HepG2 (cell line): ENCODE results near the gene NFATC3. TPM values are rescaled to one million over a fixed set of nuclear protein-coding genes. Genes with fewer than 3 reads are reported as not detected.

Source experiments
- BRD4 ChIP-seq: sonication (generic); formaldehyde crosslinking; IDR thresholded peaks from 2 replicates; pipeline ENCODE4 v1.4.0; 2020; ENCODE audit warnings: missing genetic modification reagents
- CENPT ChIP-seq: sonication (generic); formaldehyde crosslinking; IDR thresholded peaks from 2 replicates; pipeline ENCODE4 v1.8.0; 2022; ENCODE audit warnings: low read depth, mild to moderate bottlenecking, moderate library complexity, missing genetic modification reagents
- KAT2B ChIP-seq: fragments of 150-350 bp; IDR thresholded peaks from 2 replicates; pipeline ENCODE4 v1.6.1; 2014; ENCODE audit warnings: low read depth, low read length, borderline replicate concordance
- KMT2B ChIP-seq: IDR thresholded peaks from 2 replicates; pipeline ENCODE4 v1.6.1; 2016; ENCODE audit warnings: missing genetic modification reagents, missing compliant biosample characterization
- NFE2L2 ChIP-seq: fragments of 150-350 bp; IDR thresholded peaks from 2 replicates; pipeline ENCODE4 v1.6.1; 2014; ENCODE audit warnings: low read length
- SIN3B ChIP-seq: fragments of 150-350 bp; IDR thresholded peaks from 2 replicates; pipeline ENCODE4 v1.6.1; 2014; ENCODE audit warnings: low read length
- ZBTB42 ChIP-seq: sonication (generic); formaldehyde crosslinking; IDR thresholded peaks from 2 replicates; pipeline ENCODE4 v1.5.0; 2020; ENCODE audit warnings: mild to moderate bottlenecking, missing genetic modification reagents
- ZBTB49 ChIP-seq: sonication (generic); formaldehyde crosslinking; IDR thresholded peaks from 2 replicates; pipeline ENCODE4 v1.4.0; 2020; ENCODE audit warnings: missing genetic modification reagents, borderline replicate concordance
- ZNF34 ChIP-seq: sonication (generic); formaldehyde crosslinking; IDR thresholded peaks from 2 replicates; pipeline ENCODE4 v1.4.0; 2020; ENCODE audit warnings: mild to moderate bottlenecking, missing genetic modification reagents, borderline replicate concordance
- ZNF407 ChIP-seq: sonication (generic); formaldehyde crosslinking; IDR thresholded peaks from one replicate; pipeline ENCODE4 v1.5.1; 2020; ENCODE audit warnings: mild to moderate bottlenecking, missing genetic modification reagents; ENCODE audit errors: not compliant biosample characterization
- ZNF605 ChIP-seq: sonication (generic); formaldehyde crosslinking; IDR thresholded peaks from 2 replicates; pipeline ENCODE4 v1.8.0; 2022; ENCODE audit warnings: mild to moderate bottlenecking, missing genetic modification reagents
- ZSCAN25 ChIP-seq: sonication (generic); formaldehyde crosslinking; IDR thresholded peaks from 2 replicates; pipeline ENCODE4 v1.8.0; 2022; ENCODE audit warnings: mild to moderate bottlenecking, missing genetic modification reagents
- ZZZ3 ChIP-seq: sonication (generic); formaldehyde crosslinking; IDR thresholded peaks from 2 replicates; pipeline ENCODE4 v1.4.0; 2020; ENCODE audit warnings: missing genetic modification reagents, mild to moderate bottlenecking, borderline replicate concordance
- polyA plus RNA-seq, 8 experiments: library from polyadenylated mRNA; depleted of rRNA in 3 of 8; stranded (reverse) in 7 of 8; unstranded in 1 of 8; fragments of >200 nt; fragmentation: Illumina TruSeq in 4 of 8; extraction: Trizol in 4 of 8; gene quantifications; 2 replicates each; pipeline versions ENCODE4 v1.2.1 to v1.2.3, GENCODE V29; 2011 to 2016; ENCODE audit warnings: low read depth in 4 of 8, missing spikeins in 1 of 8, mixed read lengths in 1 of 8; ENCODE audit not compliant: insufficient read depth in 1 of 8
- total RNA-seq, 5 experiments: library from RNA; depleted of rRNA; stranded (reverse); fragments of >200 nt; fragmentation: Illumina TruSeq; extraction: Trizol; gene quantifications; 2 replicates each; pipeline ENCODE4 v1.2.3, GENCODE V29; 2016; ENCODE audit warnings: low read depth in 1 of 5

Gene NFATC3
- total and polyA plus RNA-seq, 2 of the 13 experiments (the other 11 are each of a cell fraction or from before 2014, with no cell fraction given) = 52.6 to 62.7 TPM

GRCh38 chr16:68253721-68254120, 168.6 kb downstream of the NFATC3 start (continued):
- no peak for TF ChIP-seq ZNF407
- no peak for TF ChIP-seq ZBTB42 (CRISPR knock-in tag)
- no peak for TF ChIP-seq BRD4 (CRISPR knock-in tag)
- no peak for TF ChIP-seq ZBTB49 (CRISPR knock-in tag)
- no peak for TF ChIP-seq SIN3B
- TF ChIP-seq CENPT (CRISPR knock-in tag) = no peak
- no peak for TF ChIP-seq KMT2B (CRISPR knock-in tag)
- TF ChIP-seq ZNF34 = no peak
- no peak for TF ChIP-seq ZZZ3 (CRISPR knock-in tag)
- TF ChIP-seq ZNF605 = no peak
- no peak for TF ChIP-seq KAT2B
- TF ChIP-seq ZSCAN25 = no peak
- no peak for TF ChIP-seq NFE2L2
- TF ChIP-seq, all 625 proteins: peak for 3
